LNCaP clone FGC (cell line): ENCODE results near the gene GIPR.

Experiments used
- DNase-seq: peaks from one replicate; pipeline ENCODE4 v3.0.0-alpha.2; 2011; ENCODE audit warnings: low read depth
- H3K4me3 ChIP-seq: 2 replicates; pipeline ENCODE4 v1.5.1; 2011; ENCODE audit warnings: mild to moderate bottlenecking, low read depth, low read length, control low read depth
- TF ChIP-seq, protein P1 (sequence below): IDR thresholded peaks from 2 replicates; pipeline ENCODE4 v1.5.1; 2012; ENCODE audit warnings: mild to moderate bottlenecking; ENCODE audit not compliant: control insufficient read depth, insufficient read depth; ENCODE audit errors: extremely low read depth

The GIPR gene

DNA sequence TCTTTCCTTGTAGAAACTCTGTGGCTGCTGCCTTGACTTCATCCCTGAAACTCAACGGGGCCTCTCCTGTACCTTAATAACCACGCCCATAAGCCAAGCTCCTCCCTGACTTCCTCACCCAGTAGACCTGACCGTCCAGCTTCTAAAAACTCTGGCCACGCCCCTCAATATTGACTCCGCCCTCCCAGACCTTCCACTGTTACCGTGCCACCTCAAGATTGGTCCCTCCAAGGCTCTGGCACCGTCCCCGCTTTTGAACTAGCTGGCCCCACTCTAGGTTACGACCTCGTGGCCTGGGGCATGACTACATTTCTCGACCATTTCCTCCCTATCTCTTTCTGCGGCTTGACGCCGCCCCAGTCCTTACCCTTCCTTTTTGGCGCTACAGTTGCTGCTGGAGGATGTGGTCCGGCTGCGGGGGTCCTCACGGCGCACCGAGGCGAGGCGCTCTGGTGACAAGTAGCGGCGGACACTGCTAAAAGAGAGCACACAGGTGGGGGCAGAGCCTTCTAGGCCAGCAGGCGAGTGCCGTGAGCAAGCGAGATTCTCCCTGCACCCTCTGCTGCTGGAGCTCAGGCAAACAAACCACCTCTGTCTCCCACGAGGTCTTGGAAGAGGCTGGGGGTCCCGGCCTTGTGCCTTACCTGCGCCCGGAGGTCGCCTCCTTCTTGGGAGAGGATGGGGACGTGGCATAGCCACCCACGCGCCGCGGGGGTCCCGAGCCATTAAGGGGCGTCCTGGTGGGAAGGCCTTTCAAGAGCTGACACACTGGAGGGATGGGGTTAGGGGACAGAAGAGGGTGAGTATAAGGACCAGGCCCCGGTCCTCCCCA lies 26.5 kb upstream of the GIPR start:
- H3K4me3 ChIP-seq: no peak overlapping the region
- no peak for DNase-seq
- TF ChIP-seq, protein P1, sequence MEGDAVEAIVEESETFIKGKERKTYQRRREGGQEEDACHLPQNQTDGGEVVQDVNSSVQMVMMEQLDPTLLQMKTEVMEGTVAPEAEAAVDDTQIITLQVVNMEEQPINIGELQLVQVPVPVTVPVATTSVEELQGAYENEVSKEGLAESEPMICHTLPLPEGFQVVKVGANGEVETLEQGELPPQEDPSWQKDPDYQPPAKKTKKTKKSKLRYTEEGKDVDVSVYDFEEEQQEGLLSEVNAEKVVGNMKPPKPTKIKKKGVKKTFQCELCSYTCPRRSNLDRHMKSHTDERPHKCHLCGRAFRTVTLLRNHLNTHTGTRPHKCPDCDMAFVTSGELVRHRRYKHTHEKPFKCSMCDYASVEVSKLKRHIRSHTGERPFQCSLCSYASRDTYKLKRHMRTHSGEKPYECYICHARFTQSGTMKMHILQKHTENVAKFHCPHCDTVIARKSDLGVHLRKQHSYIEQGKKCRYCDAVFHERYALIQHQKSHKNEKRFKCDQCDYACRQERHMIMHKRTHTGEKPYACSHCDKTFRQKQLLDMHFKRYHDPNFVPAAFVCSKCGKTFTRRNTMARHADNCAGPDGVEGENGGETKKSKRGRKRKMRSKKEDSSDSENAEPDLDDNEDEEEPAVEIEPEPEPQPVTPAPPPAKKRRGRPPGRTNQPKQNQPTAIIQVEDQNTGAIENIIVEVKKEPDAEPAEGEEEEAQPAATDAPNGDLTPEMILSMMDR: no peak

DNA sequence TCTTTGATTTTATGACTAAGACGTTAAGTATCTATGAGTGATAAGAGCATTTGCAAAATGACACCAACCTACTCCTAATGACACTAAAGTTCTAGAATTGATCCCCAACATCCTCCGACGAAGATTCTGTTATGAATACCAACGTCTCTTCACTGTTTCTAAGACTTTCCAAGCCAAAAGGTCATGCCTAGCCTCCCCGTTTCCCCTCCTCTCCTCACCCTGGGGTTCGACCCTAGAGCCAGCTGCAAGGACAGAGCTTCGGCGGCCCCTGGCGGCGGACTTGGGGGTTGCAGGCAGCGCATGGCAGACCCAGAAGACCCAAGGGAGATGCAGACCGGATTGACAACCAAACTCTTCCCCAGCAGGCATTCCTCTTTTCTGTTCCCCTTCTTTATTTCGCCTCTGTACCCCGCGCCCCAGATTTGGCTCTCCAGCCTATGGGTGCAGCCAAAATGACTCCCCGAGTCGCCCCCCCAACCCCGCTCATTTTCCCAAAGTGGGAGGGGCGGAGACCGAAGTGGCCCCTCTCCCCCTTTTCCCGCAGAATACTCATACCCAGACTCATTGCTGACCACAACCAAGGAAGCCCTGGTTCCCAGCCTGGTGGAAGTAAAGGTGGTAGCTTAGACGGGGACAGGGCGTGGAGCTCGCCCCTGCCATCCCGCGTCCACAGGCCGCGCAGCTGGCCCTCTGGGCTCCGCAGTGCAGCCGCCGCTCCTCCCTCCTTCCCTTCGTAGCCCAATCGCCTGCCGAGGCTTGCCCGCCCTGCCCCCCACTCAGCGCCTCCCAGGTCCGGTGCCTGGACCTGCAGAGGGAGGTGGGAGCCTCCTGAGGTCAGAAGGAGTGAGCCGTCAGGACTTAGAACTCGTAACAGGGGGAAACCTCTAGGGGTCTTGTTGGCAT lies 24.7 kb upstream of the GIPR start:
- TF ChIP-seq, protein P1: peak; percentile 79
- DNase-seq: no peak
- no peak overlapping the region for H3K4me3 ChIP-seq

DNA sequence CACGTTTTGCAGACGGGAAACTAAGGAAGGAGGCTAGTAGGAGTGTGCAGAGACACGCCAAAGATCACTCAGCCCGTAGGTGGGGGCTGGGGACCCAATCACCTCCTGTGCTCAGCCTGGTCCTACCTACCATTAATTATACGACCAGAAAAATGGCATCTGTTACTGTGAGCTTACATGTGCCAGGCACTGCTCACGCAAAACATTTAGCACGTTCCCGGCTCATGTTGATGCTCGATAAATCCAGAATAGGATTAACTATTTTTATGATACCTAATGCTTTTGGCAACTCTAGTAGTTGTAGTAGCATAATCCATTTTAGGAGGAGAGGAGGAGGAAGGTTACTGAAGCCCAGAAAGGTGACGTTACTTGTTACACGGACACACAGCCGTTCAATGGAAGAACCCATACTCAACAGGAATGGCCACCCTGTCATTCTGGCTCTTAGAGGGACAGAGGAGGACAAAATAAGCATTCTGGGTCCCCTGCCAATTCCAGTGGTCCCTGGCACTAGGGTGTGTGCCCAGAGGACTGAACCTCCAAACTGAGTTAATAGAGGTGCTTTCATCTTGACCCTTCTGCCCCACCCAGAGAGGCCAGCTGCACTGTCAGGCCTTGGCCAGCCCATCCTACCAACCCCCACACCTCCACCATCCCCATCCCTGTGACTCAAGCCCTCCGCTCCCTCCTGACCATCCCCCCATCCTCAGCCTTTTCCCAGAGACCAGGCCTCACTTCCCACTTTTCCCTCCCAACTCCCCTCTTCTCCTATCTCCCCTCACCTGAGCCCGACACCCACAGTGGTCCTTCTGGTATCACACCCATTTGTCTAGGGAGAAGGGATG lies 23.9 kb upstream of the GIPR start:
- H3K4me3 ChIP-seq: no peak overlapping the region
- no peak for DNase-seq
- TF ChIP-seq, protein P1: no peak

DNA sequence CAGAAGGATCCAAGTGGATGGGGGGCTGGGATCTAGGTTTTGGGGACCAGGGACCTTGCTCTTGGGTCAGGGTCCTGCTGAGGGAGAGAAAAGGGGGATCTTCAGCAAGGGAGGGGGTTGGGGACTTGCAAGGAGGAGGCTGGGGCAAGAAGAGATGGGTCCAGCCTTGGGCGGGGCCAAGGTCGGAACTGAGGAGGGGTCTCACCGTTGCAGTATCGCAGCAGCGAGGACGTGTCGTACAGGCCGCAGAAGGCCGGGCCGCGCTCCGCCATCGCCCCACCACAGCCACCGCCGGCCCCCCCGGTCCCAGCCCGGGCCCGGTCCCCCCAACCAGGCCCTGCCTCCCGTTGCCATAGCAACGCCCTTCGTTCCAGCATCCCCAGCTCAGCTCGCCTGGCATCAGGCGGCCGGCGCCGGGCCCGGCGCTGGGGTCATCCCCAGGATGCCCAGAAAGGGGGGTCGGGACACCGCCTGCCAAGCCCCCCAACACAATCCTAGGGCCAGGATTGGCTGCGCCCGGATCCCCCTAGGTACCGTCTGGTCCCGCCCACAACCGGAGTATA lies 22.9 kb upstream of the GIPR start:
- no peak for DNase-seq
- H3K4me3 ChIP-seq: no peak overlapping the region
- TF ChIP-seq, protein P1: no peak

DNA sequence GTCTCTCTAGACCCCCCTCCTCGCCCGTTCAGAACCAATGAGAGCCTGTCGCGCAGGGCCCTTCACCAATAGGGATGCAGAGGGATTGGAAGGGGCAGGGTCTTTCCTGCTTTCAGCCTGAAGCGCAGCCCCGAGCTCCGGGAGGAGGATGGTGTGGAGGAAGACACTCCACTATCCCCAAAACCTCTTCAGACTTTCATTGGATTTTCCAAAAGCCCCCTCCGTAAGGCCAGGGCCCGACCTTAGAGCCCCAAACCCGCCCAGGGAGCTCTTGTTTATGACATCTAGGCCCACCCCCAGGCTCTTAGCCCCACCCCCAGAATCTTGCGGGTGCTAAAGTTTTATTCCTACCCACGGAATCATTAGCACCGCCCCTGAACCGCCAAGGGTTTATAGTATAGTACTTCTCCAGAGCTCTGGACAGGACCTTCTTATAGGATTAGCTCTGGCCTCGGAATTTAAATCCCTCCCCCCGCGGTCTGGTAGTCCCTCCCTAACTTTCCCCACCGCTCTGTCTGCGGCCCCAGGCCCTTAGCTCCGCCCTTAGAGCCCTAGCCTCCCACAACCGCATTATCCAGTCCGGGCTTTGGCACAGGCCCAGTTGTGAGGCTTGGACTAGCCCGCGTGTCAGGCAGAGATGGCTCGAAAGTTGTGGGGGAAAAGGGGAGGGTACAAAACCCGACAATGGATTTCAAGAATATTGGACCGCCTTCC lies 22.2 kb upstream of the GIPR start:
- DNase-seq: no peak
- TF ChIP-seq, protein P1: no peak
- H3K4me3 ChIP-seq: no peak overlapping the region

DNA sequence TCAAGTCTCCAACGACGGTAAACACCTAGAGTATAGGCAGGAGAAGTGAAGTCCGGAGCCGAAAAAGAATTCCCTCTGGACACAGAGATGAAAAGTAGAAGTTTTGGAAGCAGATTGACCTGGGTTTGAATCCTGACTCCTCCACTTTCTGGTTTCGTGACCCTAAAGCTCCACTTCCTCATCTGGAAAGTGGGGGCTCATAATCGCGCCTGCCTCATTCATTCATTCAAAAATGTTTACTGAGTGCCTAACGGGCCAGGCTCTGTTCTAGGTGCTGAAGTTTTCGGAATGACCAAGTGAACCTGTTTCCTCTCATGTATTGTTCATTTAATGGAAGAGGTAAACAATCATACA lies 21.7 kb upstream of the GIPR start:
- H3K4me3 ChIP-seq: no peak overlapping the region
- no peak for DNase-seq
- TF ChIP-seq, protein P1: no peak
